Middle frontal gyrus (tissue), 1 donor: Measurements from ENCODE around the gene PGM1.

ENCODE experiments used
- DNase-seq: peaks from one replicate; pipeline ENCODE4 v3.0.0-alpha.2; 2015; ENCODE audit warnings: low spot score; ENCODE audit errors: extremely low spot score

The PGM1 gene

DNA sequence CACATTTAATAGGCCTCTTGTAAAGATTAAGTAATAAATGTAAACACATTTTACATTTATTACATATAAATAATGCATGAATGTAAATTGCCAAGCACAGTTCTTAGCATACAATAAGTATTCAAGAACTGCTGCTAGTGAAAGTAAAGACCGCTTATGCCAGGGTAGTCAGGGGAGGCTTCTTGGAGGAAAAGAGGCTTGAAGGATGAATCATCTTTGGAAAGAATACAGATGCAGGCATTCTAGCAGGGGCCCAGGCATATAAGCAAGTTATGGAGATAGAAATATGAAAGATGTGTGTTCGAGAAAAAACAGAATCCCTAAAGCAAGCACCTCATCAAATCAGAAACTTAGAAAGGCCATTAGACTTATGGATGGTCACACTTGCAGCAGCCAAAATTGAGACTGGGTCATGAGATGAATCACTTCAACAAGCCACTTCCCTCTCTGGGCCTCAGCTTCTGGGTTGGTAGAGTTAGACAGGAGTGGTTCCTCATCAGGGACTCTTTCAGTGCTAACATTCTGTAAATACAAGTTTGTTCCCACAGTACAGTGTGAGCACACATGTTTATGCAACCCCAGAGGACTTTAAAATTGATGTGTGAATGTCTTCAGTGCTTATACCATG, 100.8 kb downstream of the PGM1 start:
- DNase-seq = no peak

DNA sequence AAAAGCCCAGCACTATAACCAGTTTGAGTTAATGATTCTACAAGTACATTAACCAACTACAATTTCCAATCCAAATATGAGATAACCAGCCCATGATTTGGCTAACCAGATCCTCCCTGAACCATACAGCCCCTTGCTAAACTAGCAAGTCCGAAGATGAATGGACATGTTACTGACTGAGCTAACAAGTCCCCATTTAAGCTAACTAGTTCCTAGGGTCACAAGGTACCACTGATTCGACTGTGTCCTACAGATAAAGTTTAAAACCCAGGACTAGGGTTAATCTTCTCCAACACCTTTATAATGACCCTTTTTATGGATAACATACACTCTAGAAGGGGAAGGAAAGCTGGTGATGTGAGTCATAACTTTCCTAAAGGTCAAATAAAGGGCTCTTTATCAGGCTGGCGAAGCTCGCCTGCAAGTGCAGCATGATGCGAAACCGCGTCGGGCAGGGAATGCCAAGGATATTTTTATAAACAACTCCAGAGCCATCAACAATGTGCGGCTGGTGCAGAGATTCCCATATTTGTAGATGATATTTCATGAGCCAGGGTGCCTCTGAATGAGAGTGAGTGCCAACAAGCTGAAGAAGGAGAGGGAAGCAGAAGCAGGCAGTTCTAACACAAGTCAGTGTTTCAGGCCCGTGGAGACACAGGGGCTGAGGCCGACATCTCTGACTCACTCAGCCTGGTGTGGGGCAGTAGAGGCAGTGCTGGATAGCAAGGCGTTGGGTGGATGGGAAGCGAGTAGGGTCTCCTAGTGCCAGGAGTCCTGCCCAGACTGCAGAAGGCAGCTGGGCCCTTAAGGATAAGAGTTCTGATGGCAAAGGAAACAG, 105.0 kb downstream of the PGM1 start:
- no peak for DNase-seq

DNA sequence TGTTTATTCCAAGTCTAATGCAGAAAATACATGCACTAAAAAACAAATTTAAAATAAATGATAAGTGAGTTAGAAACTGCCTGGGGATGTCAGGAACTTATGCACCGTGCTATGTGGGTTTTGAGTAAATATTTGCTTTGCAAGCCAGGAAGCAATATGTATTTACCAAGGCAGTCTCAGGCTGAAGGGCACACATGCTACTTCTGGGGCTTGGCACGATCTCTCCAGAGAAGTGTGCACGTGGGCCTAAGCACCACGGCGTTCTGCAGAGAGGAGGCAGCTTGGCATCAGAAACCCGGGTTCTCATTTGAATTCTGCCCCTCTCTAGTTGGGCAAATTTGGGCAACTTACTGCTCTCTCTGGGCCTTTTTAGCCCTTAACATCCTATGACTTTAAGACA, 108.0 kb downstream of the PGM1 start:
- DNase-seq = no peak

DNA sequence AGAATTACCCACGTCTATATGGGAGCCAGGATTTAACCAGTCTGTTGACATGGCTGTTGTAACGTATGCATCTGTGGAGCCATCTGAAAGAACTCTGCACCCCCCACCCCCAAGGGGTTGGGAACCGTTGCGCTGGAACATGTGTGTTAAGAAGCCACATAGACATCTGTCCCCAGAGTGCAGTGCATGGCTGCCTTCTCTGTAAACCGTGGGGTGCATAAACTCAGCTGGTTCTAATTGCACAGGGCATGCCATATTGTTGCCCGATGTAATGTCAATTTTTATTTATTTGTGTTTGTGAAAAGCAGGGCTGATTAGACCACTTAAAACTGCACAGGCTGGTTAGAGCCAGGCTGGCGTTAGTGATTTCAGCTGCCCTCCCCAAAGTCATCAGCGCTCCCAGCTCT, 110.5 kb downstream of the PGM1 start:
- no peak for DNase-seq

DNA sequence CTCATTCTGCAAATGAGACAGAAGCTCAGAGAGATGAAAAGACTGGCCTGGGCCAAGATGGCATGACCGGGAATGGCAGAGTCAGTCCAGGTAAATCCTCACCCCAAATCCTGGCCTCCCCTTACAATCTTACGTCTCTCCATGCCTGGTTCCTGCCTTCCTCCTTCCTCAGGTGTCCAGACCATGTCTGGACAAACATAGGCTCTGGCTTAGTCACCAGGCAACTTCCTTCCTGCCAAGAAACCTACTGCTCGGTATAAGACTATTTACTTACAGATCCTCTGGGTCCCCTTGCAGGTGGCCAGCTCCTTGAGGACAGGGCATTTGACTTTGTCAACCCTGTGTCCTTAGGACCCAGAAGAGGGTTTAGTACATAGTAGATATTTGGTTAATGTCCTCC, 111.2 kb downstream of the PGM1 start:
- no peak for DNase-seq

DNA sequence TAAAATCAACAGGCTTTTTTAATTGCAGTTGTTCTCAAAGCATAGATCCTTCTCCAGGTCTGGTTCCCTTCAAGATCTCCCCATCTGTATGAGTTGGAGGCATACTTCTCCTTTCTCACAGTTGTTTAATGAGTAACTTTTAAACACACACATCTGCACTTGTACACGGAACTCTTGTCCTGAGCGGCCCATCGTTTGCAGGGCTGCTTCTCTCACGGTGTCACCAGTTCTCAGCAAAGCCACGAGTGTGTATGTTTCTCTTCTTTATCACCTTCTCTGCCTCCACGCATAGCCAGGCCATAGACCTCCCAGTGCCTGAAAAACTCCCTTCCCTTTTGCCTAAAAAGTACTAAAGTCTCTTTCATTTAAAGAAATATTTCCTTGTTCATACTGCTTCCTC, 111.9 kb downstream of the PGM1 start:
- no peak for DNase-seq

DNA sequence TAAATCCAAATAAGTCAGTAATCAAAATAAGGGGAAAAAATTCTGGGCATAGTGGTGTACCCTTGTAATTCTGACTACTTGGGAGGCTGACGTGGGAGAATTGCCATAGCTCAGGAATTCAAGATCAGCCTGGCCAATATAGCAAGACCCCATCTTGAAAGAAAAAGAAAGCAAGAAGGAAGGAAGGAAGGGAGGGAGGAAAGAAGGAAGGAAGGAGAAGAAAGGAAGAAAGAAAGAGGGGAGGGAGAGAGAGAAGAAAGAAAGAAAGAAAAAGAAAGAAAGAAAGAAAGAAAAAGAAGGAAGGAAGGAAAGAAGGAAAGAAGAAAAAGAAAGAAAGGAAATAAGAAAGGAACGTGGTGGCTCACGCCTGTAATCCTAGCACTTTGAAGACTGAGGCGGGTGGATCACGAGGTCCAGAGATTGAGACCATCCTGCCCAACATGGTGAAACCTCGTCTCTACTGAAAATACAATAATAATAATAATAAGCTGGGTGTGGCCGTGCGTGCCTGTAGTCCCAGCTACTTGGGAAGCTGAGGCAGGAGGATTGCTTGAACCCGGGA, 116.1 kb downstream of the PGM1 start:
- DNase-seq = no peak
